Measurements from ENCODE around the gene ADAT1. TPM values are rescaled to one million over a fixed set of nuclear protein-coding genes. Genes with fewer than 3 reads are reported as not detected.

The ADAT1 gene
- total and polyA plus RNA-seq, 2 experiments from 2014 or later: 21.2 to 37.9 TPM

GRCh38 chr16:75590920-75591843 is 31.9 kb downstream of the ADAT1 start:
- Histone ChIP-seq H2AFZ (no peak overlapping the region), H3K9me2 (replicated peaks; ENCODE audit: insufficient read depth) (no peaks in the 10 kb centered on the region), H3K27ac (peak overlapping the region; percentile 86), H3K4me2 (peak overlapping the region; percentile 55), H3K4me3 (no peak overlapping the region), H3K4me1 (ENCODE audit: insufficient read depth) (peaks cover 12% of the 10 kb centered on the region), H3K27me3 (no peaks in the 10 kb centered on the region), H4K20me1 (ENCODE audit: insufficient read depth, poor library complexity, severe bottlenecking) (no peaks in the 10 kb centered on the region), H3K36me3 (replicated peaks; ENCODE audit: insufficient read depth, low read depth) (no peaks in the 10 kb centered on the region), H3K9me3 (ENCODE audit: low read depth) (no peaks in the 10 kb centered on the region), H3K79me2 (no peaks in the 10 kb centered on the region)
- WGBS (ENCODE audit: low lambda C conversion rate, missing lambda C conversion rate): 51% methylated on average over 8 of the region's 8 CpGs
- peak; percentile 66 for DNase-seq (ENCODE audit: low spot score)
- TF ChIP-seq, protein P1, sequence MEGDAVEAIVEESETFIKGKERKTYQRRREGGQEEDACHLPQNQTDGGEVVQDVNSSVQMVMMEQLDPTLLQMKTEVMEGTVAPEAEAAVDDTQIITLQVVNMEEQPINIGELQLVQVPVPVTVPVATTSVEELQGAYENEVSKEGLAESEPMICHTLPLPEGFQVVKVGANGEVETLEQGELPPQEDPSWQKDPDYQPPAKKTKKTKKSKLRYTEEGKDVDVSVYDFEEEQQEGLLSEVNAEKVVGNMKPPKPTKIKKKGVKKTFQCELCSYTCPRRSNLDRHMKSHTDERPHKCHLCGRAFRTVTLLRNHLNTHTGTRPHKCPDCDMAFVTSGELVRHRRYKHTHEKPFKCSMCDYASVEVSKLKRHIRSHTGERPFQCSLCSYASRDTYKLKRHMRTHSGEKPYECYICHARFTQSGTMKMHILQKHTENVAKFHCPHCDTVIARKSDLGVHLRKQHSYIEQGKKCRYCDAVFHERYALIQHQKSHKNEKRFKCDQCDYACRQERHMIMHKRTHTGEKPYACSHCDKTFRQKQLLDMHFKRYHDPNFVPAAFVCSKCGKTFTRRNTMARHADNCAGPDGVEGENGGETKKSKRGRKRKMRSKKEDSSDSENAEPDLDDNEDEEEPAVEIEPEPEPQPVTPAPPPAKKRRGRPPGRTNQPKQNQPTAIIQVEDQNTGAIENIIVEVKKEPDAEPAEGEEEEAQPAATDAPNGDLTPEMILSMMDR (IDR thresholded peaks at IDR 0.05; ENCODE audit: poor library complexity): peak; percentile 40
- TF ChIP-seq EZH2 (IDR thresholded peaks at IDR 0.05; ENCODE audit: borderline replicate concordance): no peak

GRCh38 chr16:75589306-75589705 is 33.8 kb downstream of the ADAT1 start:
- peaks cover 12% of the 10 kb centered on the region for H3K4me1 ChIP-seq (ENCODE audit: insufficient read depth)
- no peaks in the 10 kb centered on the region for H3K79me2 ChIP-seq
- H3K4me2 ChIP-seq: no peak overlapping the region

DNA sequence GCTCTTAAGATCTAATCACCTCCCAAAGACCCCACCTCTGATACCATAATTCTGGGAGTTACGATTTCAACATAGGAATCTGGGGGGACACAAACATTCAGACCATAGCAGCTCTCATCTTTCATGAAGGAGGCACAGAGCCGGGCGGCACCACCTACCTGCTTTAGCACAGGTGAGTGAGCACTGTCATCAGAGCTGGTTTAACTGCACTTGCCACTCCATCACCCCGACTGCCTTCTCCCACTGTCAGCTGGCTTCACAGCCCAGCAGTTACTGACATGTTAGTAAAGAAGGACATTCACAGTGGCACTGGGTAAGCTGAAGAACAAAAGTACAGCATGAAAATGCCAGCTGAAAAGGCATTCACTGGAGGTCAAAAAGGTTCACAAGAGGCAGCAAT is 34.4 kb downstream of the ADAT1 start:
- H3K4me2 ChIP-seq: no peak overlapping the region
- no peaks in the 10 kb centered on the region for H3K9me3 ChIP-seq (ENCODE audit: low read depth)
- H3K9me2 ChIP-seq (replicated peaks; ENCODE audit: insufficient read depth): no peaks in the 10 kb centered on the region
- H2AFZ ChIP-seq: no peak overlapping the region
- H3K4me3 ChIP-seq: no peak overlapping the region
- H3K79me2 ChIP-seq: no peaks in the 10 kb centered on the region
- TF ChIP-seq, protein P1 (IDR thresholded peaks at IDR 0.05; ENCODE audit: poor library complexity): no peak
- TF ChIP-seq EZH2 (IDR thresholded peaks at IDR 0.05; ENCODE audit: borderline replicate concordance): no peak
- TF ChIP-seq EZH2phosphoT487 (IDR thresholded peaks at IDR 0.05; ENCODE audit: low read depth, severe bottlenecking, unreplicated experiment): no peak
- H3K27me3 ChIP-seq: no peaks in the 10 kb centered on the region
- no peaks in the 10 kb centered on the region for H3K36me3 ChIP-seq (replicated peaks; ENCODE audit: insufficient read depth, low read depth)
- 96% methylated on average over 4 of the region's 4 CpGs for WGBS (ENCODE audit: low lambda C conversion rate, missing lambda C conversion rate)
- H4K20me1 ChIP-seq (ENCODE audit: insufficient read depth, poor library complexity, severe bottlenecking): no peaks in the 10 kb centered on the region
- no peak for DNase-seq (ENCODE audit: low spot score)
- no peak overlapping the region for H3K27ac ChIP-seq
- H3K4me1 ChIP-seq (ENCODE audit: insufficient read depth): peaks cover 12% of the 10 kb centered on the region

More at GRCh38 chr16:75589306-75589705, 33.8 kb downstream of the ADAT1 start:
- no peak overlapping the region for H3K4me3 ChIP-seq
- no peaks in the 10 kb centered on the region for H3K9me3 ChIP-seq (ENCODE audit: low read depth)
- TF ChIP-seq EZH2phosphoT487 (IDR thresholded peaks at IDR 0.05; ENCODE audit: low read depth, severe bottlenecking, unreplicated experiment) (no peak), EZH2 (IDR thresholded peaks at IDR 0.05; ENCODE audit: borderline replicate concordance) (no peak)
- TF ChIP-seq, protein P1 (IDR thresholded peaks at IDR 0.05; ENCODE audit: poor library complexity): no peak
- WGBS (ENCODE audit: low lambda C conversion rate, missing lambda C conversion rate): 97% methylated on average over 3 of the region's 3 CpGs
- no peak overlapping the region for H3K27ac ChIP-seq
- no peaks in the 10 kb centered on the region for H3K9me2 ChIP-seq (replicated peaks; ENCODE audit: insufficient read depth)
- DNase-seq (ENCODE audit: low spot score): no peak
- H2AFZ ChIP-seq: no peak overlapping the region
- no peaks in the 10 kb centered on the region for H3K36me3 ChIP-seq (replicated peaks; ENCODE audit: insufficient read depth, low read depth)
- H4K20me1 ChIP-seq (ENCODE audit: insufficient read depth, poor library complexity, severe bottlenecking): no peaks in the 10 kb centered on the region
- no peaks in the 10 kb centered on the region for H3K27me3 ChIP-seq

All from hepatocyte (in vitro differentiated cells).